HEK293T (cell line): Measurements from ENCODE around the gene MUC3A.

ENCODE experiments used
- CTBP1 ChIP-seq: fragments of 450-650 bp; IDR thresholded peaks from 2 replicates; pipeline ENCODE4 v1.6.1; 2016; ENCODE audit warnings: borderline replicate concordance
- ELF4 ChIP-seq: fragments of 450-650 bp; IDR thresholded peaks from 2 replicates; pipeline ENCODE4 v1.6.1; 2017; ENCODE audit warnings: antibody characterized with exemption
- FOXA1 ChIP-seq: fragments of 450-650 bp; IDR thresholded peaks from 2 replicates; pipeline ENCODE4 v1.6.1; 2016; ENCODE audit warnings: mild to moderate bottlenecking
- FOXM1 ChIP-seq: fragments of 450-650 bp; IDR thresholded peaks from 2 replicates; pipeline ENCODE4 v1.6.1; 2017; ENCODE audit warnings: mild to moderate bottlenecking, borderline replicate concordance
- HDGF ChIP-seq: fragments of 450-650 bp; IDR thresholded peaks from 2 replicates; pipeline ENCODE4 v1.6.1; 2017; ENCODE audit warnings: antibody characterized with exemption, borderline replicate concordance
- L3MBTL2 ChIP-seq: fragments of 450-650 bp; conservative IDR thresholded peaks from 2 replicates; pipeline ENCODE4 v1.6.1; 2016; ENCODE audit warnings: mild to moderate bottlenecking
- NFRKB ChIP-seq: fragments of 450-650 bp; IDR thresholded peaks from 2 replicates; pipeline ENCODE4 v1.6.1; 2016; ENCODE audit warnings: mild to moderate bottlenecking, moderate library complexity
- SP1 ChIP-seq: fragments of 450-650 bp; IDR thresholded peaks from 2 replicates; pipeline ENCODE4 v1.6.1; 2017
- ZNF384 ChIP-seq: fragments of 450-650 bp; IDR thresholded peaks from 2 replicates; pipeline ENCODE4 v1.6.1; 2016

- no peak for TF ChIP-seq L3MBTL2
- no peak for TF ChIP-seq ZNF384
- TF ChIP-seq FOXM1 = no peak
- TF ChIP-seq NFRKB = no peak
- TF ChIP-seq ELF4 = no peak
- TF ChIP-seq CTBP1 = no peak
- TF ChIP-seq HDGF = no peak
- no peak for TF ChIP-seq SP1
- TF ChIP-seq FOXA1 = no peak
These were observed 29.0 kb downstream of the MUC3A start for GRCh38 chr7:100978300-100978699.
